GM10847 (cell line): ENCODE data around the gene TUBA1C.
A peak's percentile ranks its signal among the peaks of the same experiment; 100 is the strongest.

ENCODE experiments used
- POLR2A ChIP-seq: IDR thresholded peaks from 2 replicates; pipeline ENCODE4 v1.6.1; 2011; ENCODE audit not compliant: insufficient read length; ENCODE audit errors: extremely low read depth

Gene TUBA1C

DNA sequence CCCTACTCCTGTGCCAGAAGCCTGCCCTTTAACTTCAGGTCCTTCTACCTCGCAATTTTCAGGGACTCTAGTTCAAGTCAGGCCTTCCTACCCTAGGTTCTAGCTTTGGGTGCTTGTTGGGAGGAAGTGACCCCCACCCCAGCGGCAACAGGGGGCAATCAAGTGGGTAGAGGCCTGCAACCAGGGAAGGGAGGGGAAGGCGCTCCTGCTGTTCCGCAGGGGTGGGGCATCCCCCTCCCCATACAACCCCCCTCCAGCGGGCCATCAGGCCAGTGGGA, 29.9 kb downstream of the TUBA1C start:
- no peak for TF ChIP-seq POLR2A

DNA sequence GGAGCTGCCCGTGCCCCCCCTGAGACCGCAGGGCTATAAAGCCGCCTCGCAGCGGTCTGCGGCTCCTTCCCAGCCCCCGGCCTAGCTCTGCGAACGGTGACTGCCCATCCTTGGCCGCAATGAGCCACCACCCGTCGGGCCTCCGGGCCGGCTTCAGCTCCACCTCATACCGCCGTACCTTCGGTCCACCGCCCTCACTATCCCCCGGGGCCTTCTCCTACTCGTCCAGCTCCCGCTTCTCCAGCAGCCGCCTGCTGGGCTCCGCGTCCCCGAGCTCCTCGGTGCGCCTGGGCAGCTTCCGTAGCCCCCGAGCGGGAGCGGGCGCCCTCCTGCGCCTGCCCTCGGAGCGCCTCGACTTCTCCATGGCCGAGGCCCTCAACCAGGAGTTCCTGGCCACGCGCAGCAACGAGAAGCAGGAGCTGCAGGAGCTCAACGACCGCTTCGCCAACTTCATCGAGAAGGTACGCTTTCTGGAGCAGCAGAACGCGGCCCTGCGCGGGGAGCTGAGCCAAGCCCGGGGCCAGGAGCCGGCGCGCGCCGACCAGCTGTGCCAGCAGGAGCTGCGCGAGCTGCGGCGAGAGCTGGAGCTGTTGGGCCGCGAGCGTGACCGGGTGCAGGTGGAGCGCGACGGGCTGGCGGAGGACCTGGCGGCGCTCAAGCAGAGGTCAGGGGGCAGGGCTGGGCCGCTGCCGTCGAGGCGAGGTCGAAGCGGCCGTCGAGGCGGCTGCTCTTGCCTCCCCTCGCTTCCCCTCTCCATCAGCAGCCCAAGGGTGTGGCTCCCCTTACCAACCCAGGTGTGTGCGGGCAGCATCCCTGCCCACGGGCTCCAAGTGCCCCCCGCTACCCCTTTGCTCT, 30.4 kb downstream of the TUBA1C start, which contains the start of gene PRPH:
Gene PRPH (plus strand): TSS at position 66 of the 855 bp plus-strand sequence. CDS start 54 bp downstream, at position 120.
- TF ChIP-seq POLR2A, result no peak

GRCh38 chr12:49296034-49296835, 31.4 kb downstream of the TUBA1C start:
- TF ChIP-seq POLR2A, result no peak

DNA sequence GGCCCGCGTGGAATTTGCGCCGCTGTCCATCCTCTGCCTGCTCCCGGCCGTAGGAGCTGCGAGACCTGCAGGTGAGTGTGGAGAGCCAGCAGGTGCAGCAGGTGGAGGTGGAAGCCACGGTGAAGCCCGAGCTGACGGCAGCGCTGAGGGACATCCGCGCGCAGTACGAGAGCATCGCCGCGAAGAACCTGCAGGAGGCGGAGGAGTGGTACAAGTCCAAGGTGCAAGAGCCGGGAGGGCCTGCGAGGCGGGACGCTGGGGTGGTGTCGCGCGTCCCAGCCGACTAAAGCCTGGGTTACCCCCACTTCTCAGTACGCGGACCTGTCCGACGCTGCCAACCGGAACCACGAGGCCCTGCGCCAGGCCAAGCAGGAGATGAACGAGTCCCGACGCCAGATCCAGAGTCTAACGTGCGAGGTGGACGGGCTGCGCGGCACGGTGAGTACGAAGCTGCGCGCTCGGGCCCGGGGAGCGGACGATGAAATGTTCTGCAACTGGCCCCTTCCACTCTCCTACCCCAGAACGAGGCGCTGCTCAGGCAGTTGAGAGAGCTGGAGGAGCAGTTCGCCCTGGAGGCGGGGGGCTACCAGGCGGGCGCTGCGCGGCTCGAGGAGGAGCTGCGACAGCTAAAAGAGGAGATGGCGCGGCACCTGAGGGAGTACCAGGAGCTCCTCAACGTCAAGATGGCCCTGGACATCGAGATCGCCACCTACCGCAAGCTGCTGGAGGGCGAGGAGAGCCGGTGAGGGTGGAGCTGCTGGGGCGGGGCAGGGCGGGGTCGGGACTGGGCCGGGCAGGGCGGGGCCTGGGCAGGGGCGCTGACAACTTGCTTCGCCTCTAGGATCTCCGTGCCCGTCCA, 32.2 kb downstream of the TUBA1C start:
- no peak for TF ChIP-seq POLR2A

- no peak for TF ChIP-seq POLR2A
These were observed 32.8 kb downstream of the TUBA1C start for GRCh38 chr12:49297695-49298060.

DNA sequence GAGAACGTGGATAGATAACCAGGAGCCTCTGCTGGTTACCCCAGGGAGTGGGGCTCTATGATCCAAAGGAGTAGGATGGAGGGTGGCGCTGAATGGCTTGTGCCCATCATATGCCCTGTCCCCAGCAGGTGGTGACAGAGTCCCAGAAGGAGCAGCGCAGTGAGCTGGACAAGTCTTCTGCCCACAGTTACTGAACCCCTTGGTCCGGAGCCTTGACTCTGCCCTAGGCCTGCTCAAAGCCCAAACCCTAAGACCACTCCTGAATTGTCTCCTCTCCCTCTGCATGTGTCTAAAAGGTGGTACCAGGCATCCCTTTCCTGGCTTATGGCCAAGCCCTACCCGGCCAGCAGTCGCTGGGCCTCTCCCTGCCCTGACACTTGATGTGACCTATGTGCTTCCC, 33.3 kb downstream of the TUBA1C start:
- no peak for TF ChIP-seq POLR2A

DNA sequence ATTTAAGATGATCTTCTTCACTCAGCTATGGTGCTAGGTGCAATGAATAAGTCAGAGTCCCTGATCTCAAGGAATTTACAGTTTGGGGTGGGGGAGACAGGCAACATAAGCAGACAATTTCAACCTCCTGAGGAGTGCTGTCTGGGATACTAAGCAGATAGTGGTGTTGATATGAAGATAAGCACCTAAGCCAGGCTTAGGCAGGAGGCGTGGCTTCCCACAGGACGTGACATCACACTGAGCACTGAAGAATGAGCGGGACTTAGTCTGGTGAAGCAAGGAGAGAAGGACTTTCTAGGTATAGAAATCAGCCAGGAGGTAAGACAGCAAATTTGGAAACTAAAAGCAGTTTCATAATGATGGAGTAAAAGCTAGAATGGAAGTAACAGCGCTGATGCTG, 36.9 kb downstream of the TUBA1C start:
- no peak for TF ChIP-seq POLR2A

DNA sequence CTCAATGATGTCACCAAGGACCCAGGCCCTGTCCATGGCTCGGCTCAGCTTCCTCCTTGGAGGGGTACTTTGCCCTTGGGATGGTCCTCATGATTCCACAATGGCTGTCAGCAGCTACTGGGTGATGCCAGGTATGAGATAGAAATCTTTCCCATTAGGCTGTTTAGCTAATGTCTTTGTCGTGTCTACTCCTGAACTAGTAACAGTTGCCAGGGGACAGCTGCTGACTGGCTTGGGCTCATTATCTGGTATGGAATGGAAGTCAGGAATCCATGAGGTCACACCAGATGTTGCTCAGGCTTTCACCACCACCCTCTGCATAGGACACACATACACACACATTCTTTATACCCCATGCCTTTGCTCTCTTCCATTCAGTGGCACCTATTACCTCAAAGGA, 39.3 kb downstream of the TUBA1C start:
- no peak for TF ChIP-seq POLR2A

- no peak for TF ChIP-seq POLR2A
These were observed 41.1 kb downstream of the TUBA1C start for GRCh38 chr12:49305762-49306510.

DNA sequence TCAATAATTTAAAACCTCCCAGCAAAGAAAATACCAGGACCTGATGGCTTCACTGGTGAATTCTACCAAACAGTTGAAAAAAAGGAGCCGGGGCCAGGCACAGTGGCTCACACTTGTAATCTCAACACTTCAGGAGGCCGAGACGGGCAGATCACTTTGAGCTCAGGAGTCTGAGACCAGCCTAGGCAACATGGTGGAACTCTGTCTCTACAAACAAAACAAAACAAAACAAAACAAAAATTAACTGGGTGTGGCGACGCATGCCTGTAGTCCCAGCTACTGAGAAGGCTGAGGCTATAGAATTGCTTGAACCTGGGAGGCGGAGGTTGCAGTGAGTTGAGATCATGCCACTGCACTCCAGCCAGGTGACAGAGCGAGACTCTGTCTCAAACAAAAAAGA, 44.5 kb downstream of the TUBA1C start:
- no peak for TF ChIP-seq POLR2A

- no peak for TF ChIP-seq POLR2A
These were observed 49.9 kb downstream of the TUBA1C start for GRCh38 chr12:49314811-49315210.

DNA sequence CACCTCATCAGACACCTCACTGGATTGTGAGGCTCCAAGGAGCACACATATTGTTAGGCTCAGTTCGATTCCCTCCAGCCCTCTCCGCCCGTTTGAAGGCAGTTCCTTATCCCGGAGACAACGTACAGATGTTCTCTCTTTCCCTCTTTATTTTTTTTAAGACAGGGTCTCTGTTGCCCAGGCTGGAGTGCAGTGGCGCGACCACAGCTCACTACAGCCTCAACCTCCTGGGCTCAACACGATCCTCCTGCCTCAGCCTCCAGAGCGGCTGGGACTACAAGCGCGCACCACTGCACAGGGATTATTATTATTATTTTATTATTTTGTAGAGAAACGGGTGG, 57.5 kb downstream of the TUBA1C start:
- TF ChIP-seq POLR2A, result no peak

DNA sequence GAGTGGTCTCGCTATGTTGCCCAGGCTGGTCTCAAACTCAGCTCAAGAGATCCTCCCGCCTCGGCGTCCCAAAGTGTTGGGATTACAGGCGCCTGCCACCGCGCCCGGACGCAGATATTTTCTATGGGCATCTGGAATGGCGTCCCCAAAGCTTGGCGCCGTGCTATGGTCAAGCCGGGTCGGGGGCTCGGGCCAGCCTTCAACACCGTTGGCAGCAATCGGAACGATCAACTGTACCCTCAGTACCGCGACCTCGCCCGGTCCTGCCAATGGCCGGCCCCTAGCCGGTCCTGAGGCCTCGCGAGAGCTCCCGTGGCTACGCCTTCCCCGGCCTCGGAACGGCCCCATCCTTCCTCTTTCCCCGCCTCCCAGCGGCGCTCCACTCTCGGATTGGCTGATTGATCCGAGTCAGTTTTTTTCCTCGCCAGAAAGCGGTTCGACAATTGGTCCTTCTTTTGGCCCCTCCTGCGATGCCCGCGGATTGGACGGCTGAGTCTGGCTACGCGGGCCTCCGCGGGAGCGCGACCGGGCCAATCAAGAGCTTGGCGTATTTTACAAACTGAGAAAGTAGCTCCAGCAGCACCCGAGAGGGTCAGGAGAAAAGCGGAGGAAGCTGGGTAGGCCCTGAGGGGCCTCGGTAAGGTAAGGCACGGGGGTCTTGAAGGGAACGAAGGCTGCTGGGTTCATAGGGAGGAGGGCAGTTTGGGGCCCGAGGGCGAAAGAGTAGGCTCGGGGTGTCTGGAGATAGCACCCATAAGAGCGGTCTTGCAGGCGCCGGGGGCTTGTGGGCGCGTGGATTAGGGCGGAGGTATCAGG, 58.0 kb downstream of the TUBA1C start, which contains the start of gene TROAP:
Gene TROAP (plus strand): TSS at position 548 of the 816 bp plus-strand sequence. CDS start 354 bp downstream, outside the sequence.
- peak; percentile 83 for TF ChIP-seq POLR2A

DNA sequence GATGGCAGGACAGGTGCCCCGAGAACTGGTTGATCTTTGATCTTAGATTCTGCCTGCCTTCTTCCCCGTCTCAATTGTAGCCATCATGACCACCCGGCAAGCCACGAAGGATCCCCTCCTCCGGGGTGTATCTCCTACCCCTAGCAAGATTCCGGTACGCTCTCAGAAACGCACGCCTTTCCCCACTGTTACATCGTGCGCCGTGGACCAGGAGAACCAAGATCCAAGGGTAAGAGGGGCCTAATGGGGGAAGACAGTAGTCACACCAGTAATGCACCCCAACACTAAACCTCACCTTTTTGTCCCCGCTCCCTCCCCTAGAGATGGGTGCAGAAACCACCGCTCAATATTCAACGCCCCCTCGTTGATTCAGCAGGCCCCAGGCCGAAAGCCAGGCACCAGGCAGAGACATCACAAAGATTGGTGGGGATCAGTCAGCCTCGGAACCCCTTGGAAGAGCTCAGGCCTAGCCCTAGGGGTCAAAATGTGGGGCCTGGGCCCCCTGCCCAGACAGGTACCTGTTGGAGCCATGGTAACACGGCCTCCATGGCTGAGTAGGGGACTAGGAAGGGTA, 58.7 kb downstream of the TUBA1C start:
- no peak for TF ChIP-seq POLR2A
